Loucy (cell line): ENCODE measurements around the gene MALRD1.

Experiments
- H2AFZ ChIP-seq: fragments of 200-600 bp; sonication (generic); 2 replicates; pipeline ENCODE4 v1.6.0; 2016; ENCODE audit warnings: antibody characterized with exemption, mild to moderate bottlenecking, low read length, moderate library complexity
- H3F3A ChIP-seq: fragments of 200-600 bp; 2 replicates; pipeline ENCODE4 v1.6.0; 2016; ENCODE audit warnings: antibody characterized with exemption, low read depth, mild to moderate bottlenecking
- H3K27me3 ChIP-seq: fragments of 200-600 bp; sonication (generic); 2 replicates; pipeline ENCODE4 v1.6.1; 2014; ENCODE audit warnings: low read length, mild to moderate bottlenecking; ENCODE audit not compliant: insufficient read depth, poor library complexity, severe bottlenecking
- H3K36me3 ChIP-seq: fragments of 200-600 bp; sonication (generic); 2 replicates; pipeline ENCODE4 v1.6.1; 2016; ENCODE audit warnings: low read length; ENCODE audit not compliant: insufficient read depth
- H3K4me1 ChIP-seq: fragments of 200-600 bp; sonication (generic); 2 replicates; pipeline ENCODE4 v1.5.1; 2014; ENCODE audit warnings: low read length, mild to moderate bottlenecking; ENCODE audit not compliant: insufficient read depth, poor library complexity, severe bottlenecking
- H3K4me2 ChIP-seq: fragments of 200-600 bp; sonication (generic); 2 replicates; pipeline ENCODE4 v1.6.0; 2014; ENCODE audit warnings: antibody characterized with exemption, low read length, low read depth, mild to moderate bottlenecking; ENCODE audit not compliant: poor library complexity, severe bottlenecking
- H3K4me3 ChIP-seq: fragments of 200-600 bp; sonication (generic); 2 replicates; pipeline ENCODE4 v1.5.1; 2014; ENCODE audit warnings: low read length, mild to moderate bottlenecking, mixed read lengths; ENCODE audit not compliant: poor library complexity, severe bottlenecking
- H3K79me2 ChIP-seq: fragments of 200-600 bp; sonication (generic); 2 replicates; pipeline ENCODE4 v1.6.1; 2014; ENCODE audit warnings: low read length; ENCODE audit not compliant: insufficient read depth
- H3K9ac ChIP-seq: fragments of 200-600 bp; sonication (generic); 2 replicates; pipeline ENCODE4 v1.6.0; 2014; ENCODE audit warnings: mild to moderate bottlenecking, low read depth, low read length, moderate library complexity; ENCODE audit not compliant: poor library complexity, severe bottlenecking
- H3K9me2 ChIP-seq: fragments of 200-600 bp; sonication (generic); replicated peaks from 2 replicates; pipeline ENCODE4 v1.6.1; 2016; ENCODE audit warnings: low read depth, low read length, mixed read lengths
- H3K9me3 ChIP-seq: fragments of 200-600 bp; sonication (generic); 2 replicates; pipeline ENCODE4 v1.6.1; 2014; ENCODE audit warnings: mild to moderate bottlenecking, antibody characterized with exemption, low read length, low read depth; ENCODE audit not compliant: insufficient read depth
- H4K20me1 ChIP-seq: fragments of 200-600 bp; sonication (generic); 2 replicates; pipeline ENCODE4 v1.6.0; 2014; ENCODE audit warnings: antibody characterized with exemption, low read length, mild to moderate bottlenecking; ENCODE audit not compliant: insufficient read depth, poor library complexity, severe bottlenecking
- EZH2phosphoT487 ChIP-seq: fragments of 200-600 bp; IDR thresholded peaks from 2 replicates; pipeline ENCODE4 v1.6.1; 2018; ENCODE audit warnings: antibody characterized with exemption, mild to moderate bottlenecking, moderate library complexity, borderline replicate concordance
- TF ChIP-seq, protein P1 (sequence below): fragments of 200-600 bp; sonication (generic); conservative IDR thresholded peaks from 2 replicates; pipeline ENCODE4 v1.5.1; 2014; ENCODE audit warnings: mild to moderate bottlenecking, antibody characterized with exemption, low read length

Gene MALRD1

DNA sequence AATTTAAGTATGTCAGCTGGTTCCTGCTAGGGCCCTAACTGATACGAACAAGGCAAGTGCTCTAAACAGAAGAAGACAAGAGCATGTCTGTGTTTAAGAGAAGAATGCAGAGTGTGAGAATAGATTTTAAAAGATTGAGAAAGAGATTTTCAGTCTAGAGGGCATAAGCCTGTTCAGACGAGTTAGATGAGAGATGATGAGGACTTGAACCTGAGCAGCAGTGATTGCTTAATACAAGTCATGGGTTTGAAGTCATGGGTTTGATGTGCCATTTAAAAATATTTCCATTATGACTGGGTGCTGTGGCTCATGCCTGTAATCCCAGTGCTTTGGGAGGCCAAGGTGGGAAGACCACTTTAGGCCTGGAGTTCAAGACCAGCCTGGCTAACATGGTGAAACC lies 658.8 kb downstream of the MALRD1 start:
- Histone ChIP-seq H4K20me1 (no peaks in the 10 kb centered on the region), H2AFZ (no peak overlapping the region), H3K9me3 (peaks cover 13% of the 10 kb centered on the region), H3K4me3 (no peak overlapping the region), H3K4me2 (no peak overlapping the region), H3K9me2 (no peaks in the 10 kb centered on the region), H3K4me1 (peaks cover 9% of the 10 kb centered on the region), H3K36me3 (peaks cover 5% of the 10 kb centered on the region; the same call in 1 of the 2 replicates), H3F3A (no peaks in the 10 kb centered on the region), H3K79me2 (no peaks in the 10 kb centered on the region), H3K27me3 (no peaks in the 10 kb centered on the region), H3K9ac (no peak overlapping the region)
- TF ChIP-seq, protein P1, sequence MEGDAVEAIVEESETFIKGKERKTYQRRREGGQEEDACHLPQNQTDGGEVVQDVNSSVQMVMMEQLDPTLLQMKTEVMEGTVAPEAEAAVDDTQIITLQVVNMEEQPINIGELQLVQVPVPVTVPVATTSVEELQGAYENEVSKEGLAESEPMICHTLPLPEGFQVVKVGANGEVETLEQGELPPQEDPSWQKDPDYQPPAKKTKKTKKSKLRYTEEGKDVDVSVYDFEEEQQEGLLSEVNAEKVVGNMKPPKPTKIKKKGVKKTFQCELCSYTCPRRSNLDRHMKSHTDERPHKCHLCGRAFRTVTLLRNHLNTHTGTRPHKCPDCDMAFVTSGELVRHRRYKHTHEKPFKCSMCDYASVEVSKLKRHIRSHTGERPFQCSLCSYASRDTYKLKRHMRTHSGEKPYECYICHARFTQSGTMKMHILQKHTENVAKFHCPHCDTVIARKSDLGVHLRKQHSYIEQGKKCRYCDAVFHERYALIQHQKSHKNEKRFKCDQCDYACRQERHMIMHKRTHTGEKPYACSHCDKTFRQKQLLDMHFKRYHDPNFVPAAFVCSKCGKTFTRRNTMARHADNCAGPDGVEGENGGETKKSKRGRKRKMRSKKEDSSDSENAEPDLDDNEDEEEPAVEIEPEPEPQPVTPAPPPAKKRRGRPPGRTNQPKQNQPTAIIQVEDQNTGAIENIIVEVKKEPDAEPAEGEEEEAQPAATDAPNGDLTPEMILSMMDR, result no peak
- no peak for TF ChIP-seq EZH2phosphoT487

DNA sequence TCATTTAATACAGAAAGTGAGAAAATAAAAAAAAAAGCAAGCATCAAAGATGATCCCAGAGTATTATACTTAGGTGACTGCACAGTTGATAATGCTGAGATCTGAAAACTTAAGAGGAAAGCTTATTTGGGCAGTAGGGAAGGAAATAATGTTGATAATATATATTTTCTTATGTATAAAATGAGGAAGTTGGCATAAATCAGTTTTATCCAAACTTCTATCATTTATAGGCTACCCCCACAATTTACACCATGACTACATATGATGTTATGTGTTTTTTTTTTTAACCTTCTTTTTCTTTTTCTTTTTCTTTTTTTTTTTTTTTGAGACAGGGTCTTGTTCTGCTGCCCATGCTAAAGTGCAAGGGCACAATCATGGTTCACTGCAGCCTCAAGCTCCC lies 659.4 kb downstream of the MALRD1 start:
- Histone ChIP-seq H4K20me1 (no peaks in the 10 kb centered on the region), H3K27me3 (no peaks in the 10 kb centered on the region)
- TF ChIP-seq, protein P1, result no peak
- no peak for TF ChIP-seq EZH2phosphoT487

DNA sequence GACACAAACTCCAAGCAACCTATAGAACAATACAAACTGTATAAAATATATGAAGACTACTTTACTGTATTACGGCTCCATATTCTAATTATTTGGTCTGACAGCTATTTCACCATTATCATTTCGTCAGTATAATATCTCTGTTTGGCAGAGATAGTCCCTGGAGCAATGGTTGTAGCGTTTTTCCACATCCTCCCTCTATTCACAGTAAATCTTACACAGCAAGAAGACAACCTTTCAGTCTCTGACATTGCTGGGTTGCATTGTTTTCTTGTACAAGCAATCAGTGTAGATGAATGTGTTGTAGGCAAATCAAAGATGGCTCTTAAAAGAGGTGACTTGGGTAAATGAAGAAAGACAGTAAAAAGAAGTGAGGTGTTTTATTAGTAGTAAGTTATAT lies 662.0 kb downstream of the MALRD1 start:
- no peak overlapping the region for H3K4me3 ChIP-seq
- no peaks in the 10 kb centered on the region for H4K20me1 ChIP-seq
- H3K9me3 ChIP-seq, result peaks cover 17% of the 10 kb centered on the region
- peaks cover 6% of the 10 kb centered on the region for H3K4me1 ChIP-seq
- no peak overlapping the region for H3K4me2 ChIP-seq
- no peaks in the 10 kb centered on the region for H3K79me2 ChIP-seq
- no peaks in the 10 kb centered on the region for H3K9me2 ChIP-seq
- no peak overlapping the region for H3K9ac ChIP-seq
- TF ChIP-seq, protein P1, result no peak
- no peak for TF ChIP-seq EZH2phosphoT487
- peaks cover 5% of the 10 kb centered on the region; the same call in 1 of the 2 replicates for H3K36me3 ChIP-seq
- H3F3A ChIP-seq, result peaks cover 6% of the 10 kb centered on the region; the same call in 1 of the 2 replicates
- H2AFZ ChIP-seq, result no peak overlapping the region
- H3K27me3 ChIP-seq, result no peaks in the 10 kb centered on the region

More for the DNA sequence above, 659.4 kb downstream of the MALRD1 start:
- Histone ChIP-seq H3K4me2 (no peak overlapping the region), H2AFZ (no peak overlapping the region), H3K4me3 (no peak overlapping the region), H3K79me2 (no peaks in the 10 kb centered on the region), H3K36me3 (peaks cover 5% of the 10 kb centered on the region; the same call in 1 of the 2 replicates), H3K9me2 (no peaks in the 10 kb centered on the region), H3K9ac (no peak overlapping the region), H3K4me1 (peaks cover 9% of the 10 kb centered on the region), H3F3A (peaks cover 6% of the 10 kb centered on the region; the same call in 1 of the 2 replicates), H3K9me3 (peaks cover 17% of the 10 kb centered on the region)
